Testis (tissue), 3 donors: ENCODE results near the gene TTC39A. TPM values are rescaled to one million over a fixed set of nuclear protein-coding genes. Genes with fewer than 3 reads are reported as not detected.

Experiments
- DNase-seq: peaks from one replicate; pipeline ENCODE4 v3.0.0-alpha.2; 2019
- H3K27ac ChIP-seq, 2 donors: fragments of 200-600 bp; sonication (generic); one replicate each; pipeline ENCODE4 v1.5.1; 2019
- H3K27me3 ChIP-seq: fragments of 200-600 bp; sonication (generic); one replicate; pipeline ENCODE4 v1.5.1; 2019
- H3K36me3 ChIP-seq: fragments of 200-600 bp; sonication (generic); one replicate; pipeline ENCODE4 v1.5.1; 2017; ENCODE audit warnings: low read depth; ENCODE audit errors: missing control alignments
- H3K4me1 ChIP-seq: fragments of 200-600 bp; sonication (generic); one replicate; pipeline ENCODE4 v1.5.1; 2019
- H3K4me3 ChIP-seq, 2 donors: fragments of 200-600 bp; sonication (generic); one replicate each; pipeline ENCODE4 v1.5.1; 2017 to 2019
- H3K9me3 ChIP-seq: fragments of 200-600 bp; sonication (generic); one replicate; pipeline ENCODE4 v1.5.1; 2017
- POLR2A ChIP-seq: fragments of 450-650 bp; IDR thresholded peaks from one replicate; pipeline ENCODE4 v1.6.1; 2017; ENCODE audit warnings: antibody characterized with exemption, mild to moderate bottlenecking, moderate library complexity
- WGBS, 2 donors: methylation state at CpG; one replicate each; pipeline ENCODE4 v1.1.5; 2018; 5-methylcytosine and 5-hydroxymethylcytosine counted together
- intact Hi-C: fragments of 100-400 bp; cut with DNase I; formaldehyde crosslinking; loops from one replicate; pipeline ENCODE4 v1.15.1; 2023; ENCODE audit warnings: low total_unique reads
- polyA plus RNA-seq: library from polyadenylated mRNA; stranded (reverse); fragments of 350-450 nt; fragmentation: Illumina TruSeq; extraction: RNeasy Lipid Tissue Mini Kit (QIAGEN cat#74804); gene quantifications from one replicate; pipeline ENCODE4 v1.2.3, GENCODE V29; 2014; ENCODE audit warnings: low read depth, low replicate concordance; ENCODE audit not compliant: insufficient read depth
- total RNA-seq, 2 donors: library from RNA; depleted of rRNA; stranded (reverse); fragments of >200 nt; gene quantifications; one replicate each; pipeline ENCODE4 v1.2.3, GENCODE V29; 2016
- TF ChIP-seq, protein P1 (sequence below), 3 experiments: fragments of 450-650 bp in 2 of 3; fragments of 200-600 bp in 1 of 3; sonication (generic) in 1 of 3; IDR thresholded peaks; one replicate each; pipeline ENCODE4 v1.5.1; 2016 to 2019; ENCODE audit warnings: antibody characterized with exemption in 3 of 3, mild to moderate bottlenecking in 2 of 3, moderate library complexity in 1 of 3

The TTC39A gene
- total and polyA plus RNA-seq, 3 donors from 2014 or later: 64.7 to 121 (median 120) TPM

DNA sequence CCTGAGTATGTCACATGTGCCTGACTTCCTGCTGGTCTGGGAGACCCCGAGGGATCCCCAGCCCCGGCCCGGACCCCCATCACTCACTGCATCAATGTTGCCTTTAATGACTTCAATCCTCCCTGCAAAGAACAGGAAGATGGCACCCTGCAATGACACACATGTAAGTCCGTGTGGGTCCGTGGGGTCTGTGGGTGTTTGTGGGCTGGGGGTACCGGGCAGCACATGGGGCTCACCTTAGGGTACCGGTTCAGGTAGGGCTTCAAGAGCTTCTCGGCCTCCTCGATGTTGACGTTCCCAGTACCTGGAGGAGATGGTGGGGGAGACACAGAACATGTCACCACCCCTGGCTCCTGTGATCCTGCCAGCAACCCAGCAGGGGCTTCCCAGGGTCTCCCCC is 28.1 kb downstream of the TTC39A start:
- Histone ChIP-seq H3K36me3 (no peaks in the 10 kb centered on the region), H3K9me3 (no peaks in the 10 kb centered on the region), H3K4me3 (no peak overlapping the region), H3K4me1 (peaks cover 6% of the 10 kb centered on the region), H3K27me3 (no peaks in the 10 kb centered on the region), H3K27ac (no peak overlapping the region)
- no peak for DNase-seq
- TF ChIP-seq, protein P1, sequence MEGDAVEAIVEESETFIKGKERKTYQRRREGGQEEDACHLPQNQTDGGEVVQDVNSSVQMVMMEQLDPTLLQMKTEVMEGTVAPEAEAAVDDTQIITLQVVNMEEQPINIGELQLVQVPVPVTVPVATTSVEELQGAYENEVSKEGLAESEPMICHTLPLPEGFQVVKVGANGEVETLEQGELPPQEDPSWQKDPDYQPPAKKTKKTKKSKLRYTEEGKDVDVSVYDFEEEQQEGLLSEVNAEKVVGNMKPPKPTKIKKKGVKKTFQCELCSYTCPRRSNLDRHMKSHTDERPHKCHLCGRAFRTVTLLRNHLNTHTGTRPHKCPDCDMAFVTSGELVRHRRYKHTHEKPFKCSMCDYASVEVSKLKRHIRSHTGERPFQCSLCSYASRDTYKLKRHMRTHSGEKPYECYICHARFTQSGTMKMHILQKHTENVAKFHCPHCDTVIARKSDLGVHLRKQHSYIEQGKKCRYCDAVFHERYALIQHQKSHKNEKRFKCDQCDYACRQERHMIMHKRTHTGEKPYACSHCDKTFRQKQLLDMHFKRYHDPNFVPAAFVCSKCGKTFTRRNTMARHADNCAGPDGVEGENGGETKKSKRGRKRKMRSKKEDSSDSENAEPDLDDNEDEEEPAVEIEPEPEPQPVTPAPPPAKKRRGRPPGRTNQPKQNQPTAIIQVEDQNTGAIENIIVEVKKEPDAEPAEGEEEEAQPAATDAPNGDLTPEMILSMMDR (IDR thresholded peaks at IDR 0.05): no peak
- TF ChIP-seq POLR2A: no peak
- WGBS, 2 donors: 91% methylated on average over 10 of the region's 10 CpGs; no CpG with 5 or more reads in 1 of the 2 donors
- intact Hi-C loops: no loop called here

DNA sequence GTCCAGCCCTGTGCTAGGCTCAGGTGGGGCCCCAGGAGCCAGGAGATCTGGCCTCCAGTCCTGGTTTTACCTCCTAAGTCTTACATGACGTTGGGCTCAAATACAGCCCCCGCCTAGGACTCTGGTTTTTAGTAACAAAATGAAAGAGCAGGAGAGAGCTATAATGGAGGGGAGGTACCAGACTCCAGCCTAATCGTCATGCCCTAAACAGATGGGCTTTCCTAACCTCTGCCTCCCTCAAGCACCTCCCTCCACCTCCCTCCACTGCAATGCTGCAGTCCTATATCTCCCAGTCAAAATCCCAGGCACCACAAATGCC is 28.6 kb downstream of the TTC39A start:
- H3K9me3 ChIP-seq: no peaks in the 10 kb centered on the region
- H3K27me3 ChIP-seq: no peaks in the 10 kb centered on the region
- H3K27ac ChIP-seq: no peak overlapping the region
- peaks cover 7% of the 10 kb centered on the region for H3K4me1 ChIP-seq
- 71 to 78% methylated on average over 2 to 3 of the region's 3 CpGs for WGBS, 2 donors
- H3K4me3 ChIP-seq: no peak overlapping the region
- DNase-seq: no peak
- H3K36me3 ChIP-seq: no peaks in the 10 kb centered on the region
- intact Hi-C loops: no loop called here
- TF ChIP-seq, protein P1 (IDR thresholded peaks at IDR 0.05): no peak
- no peak for TF ChIP-seq POLR2A

DNA sequence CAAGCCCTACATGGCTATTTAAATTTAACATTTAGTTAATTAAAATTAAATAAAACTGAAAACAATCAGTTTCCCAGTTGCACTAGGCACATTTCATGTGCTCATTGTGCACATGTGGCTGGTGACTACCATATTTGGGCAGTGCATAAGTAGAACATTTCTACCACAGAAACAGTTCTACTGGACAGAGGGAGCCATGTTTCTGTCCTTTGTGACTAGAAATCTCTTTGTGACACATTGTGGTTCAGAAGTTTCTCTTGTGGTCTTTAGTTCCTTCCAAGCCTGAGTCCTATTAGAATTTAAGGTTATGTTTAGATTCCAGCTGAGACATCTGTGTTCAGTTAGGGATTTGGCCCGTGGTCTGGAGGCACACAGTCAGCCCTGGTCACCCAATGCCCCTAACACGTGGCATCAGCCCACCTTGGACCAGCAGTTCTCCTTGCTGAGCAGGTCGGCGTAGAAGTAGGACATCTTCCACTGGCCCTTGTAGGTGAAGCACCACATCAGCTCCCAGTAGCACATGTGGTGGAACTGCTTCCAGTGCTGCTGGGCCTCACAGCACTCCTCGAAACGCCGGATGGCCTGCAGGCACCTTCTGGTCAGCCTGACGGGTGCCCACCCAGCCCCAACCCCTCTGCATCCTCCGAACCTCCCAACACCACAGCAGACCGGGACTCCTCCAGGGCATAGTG is 29.1 kb downstream of the TTC39A start:
- DNase-seq: no peak
- Histone ChIP-seq H3K27me3 (no peaks in the 10 kb centered on the region), H3K36me3 (no peaks in the 10 kb centered on the region), H3K4me3 (no peak overlapping the region), H3K9me3 (no peaks in the 10 kb centered on the region), H3K27ac (no peak overlapping the region), H3K4me1 (peaks cover 12% of the 10 kb centered on the region)
- TF ChIP-seq, protein P1 (IDR thresholded peaks at IDR 0.05): no peak
- TF ChIP-seq POLR2A: no peak
- intact Hi-C loops: no loop called here
- WGBS, 2 donors: 74 to 92% methylated on average over 4 to 10 of the region's 10 CpGs

DNA sequence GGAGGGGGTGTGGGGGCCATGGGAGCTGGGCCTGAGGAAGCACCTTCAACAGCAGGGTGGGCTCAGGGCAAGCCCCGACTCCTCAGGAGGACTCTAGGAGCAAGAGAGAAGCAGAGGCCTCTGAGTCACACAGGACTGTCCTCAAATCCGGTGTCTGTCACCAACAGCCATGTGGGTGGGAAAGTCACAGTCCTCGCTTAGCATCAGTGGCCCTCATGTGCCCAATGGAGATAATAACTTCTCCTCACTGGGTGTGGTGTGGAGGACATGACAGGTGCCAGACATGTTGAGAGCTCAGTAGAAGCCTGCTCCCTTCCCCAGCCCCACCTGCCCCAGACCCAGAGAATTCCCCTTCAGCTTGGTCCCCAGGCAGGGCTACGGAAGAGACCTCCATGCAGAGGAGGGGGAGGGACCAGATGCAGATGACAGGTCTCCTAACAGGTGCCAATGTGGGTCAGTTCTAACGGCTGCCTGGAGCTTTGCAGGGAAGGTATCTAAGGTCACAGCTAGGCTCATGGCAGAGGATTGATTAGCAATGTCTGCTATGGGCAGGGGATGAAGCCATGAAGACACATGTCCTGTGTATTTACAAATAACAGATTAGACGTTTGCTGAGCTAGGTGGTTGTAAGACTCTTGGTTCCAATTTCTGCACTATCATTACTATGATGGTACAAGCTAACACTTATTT is 30.2 kb downstream of the TTC39A start:
- 71 to 81% methylated on average over 3 to 6 of the region's 6 CpGs for WGBS, 2 donors
- intact Hi-C loops: loop anchor here (10.0 kb wide), 2 partner anchors 105 to 225 kb away; no protein-coding TSS in a partner anchor
- Histone ChIP-seq H3K4me1 (peaks cover 14% of the 10 kb centered on the region), H3K27ac (no peak overlapping the region), H3K27me3 (no peaks in the 10 kb centered on the region), H3K36me3 (no peaks in the 10 kb centered on the region), H3K4me3 (no peak overlapping the region), H3K9me3 (no peaks in the 10 kb centered on the region)
- TF ChIP-seq, protein P1 (IDR thresholded peaks at IDR 0.05): no peak
- no peak for TF ChIP-seq POLR2A
- no peak for DNase-seq
